GM10248 (cell line): Measurements from ENCODE around the gene LTA4H.

Source experiments
- CTCF ChIA-PET: fragments of 300-600 bp; sonication (Branson Sonifier 250); formaldehyde crosslinking; extraction: SDS; loops from one replicate; lab custom pipeline; 2021; ENCODE audit warnings: antibody characterized with exemption; lab: Yijun Ruan, JAX
- POLR2A ChIA-PET: fragments of 350-650 bp; sonication (Branson Sonifier 250); formaldehyde crosslinking; extraction: SDS; loops from one replicate; lab custom pipeline; 2020; ENCODE audit warnings: antibody characterized with exemption; lab: Yijun Ruan, JAX
- DNase-seq: peaks from one replicate; pipeline ENCODE4 v3.0.0; 2012; ENCODE audit errors: extremely low spot score
- TF ChIP-seq, protein P1 (sequence below): IDR thresholded peaks from 2 replicates; pipeline ENCODE4 v1.5.1; 2012; ENCODE audit warnings: mild to moderate bottlenecking, low read depth; ENCODE audit errors: extremely low read depth, missing control alignments, control extremely low read depth

Gene LTA4H

DNA sequence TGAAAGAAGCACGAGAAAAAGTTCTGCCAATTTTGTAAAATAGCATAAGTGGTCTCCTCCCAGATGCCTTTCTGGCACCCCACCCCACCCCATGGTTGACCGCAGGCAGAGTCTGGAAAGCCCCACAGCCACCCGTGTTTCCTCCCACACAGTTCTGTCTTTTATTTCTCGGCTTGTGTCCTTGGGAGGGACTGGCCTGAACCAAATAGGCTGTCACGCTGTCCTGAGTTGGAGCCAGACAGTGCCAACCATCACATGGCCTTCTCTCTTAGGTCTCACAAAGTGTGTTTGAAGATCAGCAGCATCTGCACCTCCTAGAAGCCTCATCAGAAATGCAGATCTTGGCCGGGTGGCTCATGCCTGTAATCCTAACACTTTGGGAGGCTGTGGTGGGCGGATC lies 10.2 kb upstream of the LTA4H start:
- ChIA-PET CTCF (no interaction called here), POLR2A (no interaction called here)
- TF ChIP-seq, protein P1, sequence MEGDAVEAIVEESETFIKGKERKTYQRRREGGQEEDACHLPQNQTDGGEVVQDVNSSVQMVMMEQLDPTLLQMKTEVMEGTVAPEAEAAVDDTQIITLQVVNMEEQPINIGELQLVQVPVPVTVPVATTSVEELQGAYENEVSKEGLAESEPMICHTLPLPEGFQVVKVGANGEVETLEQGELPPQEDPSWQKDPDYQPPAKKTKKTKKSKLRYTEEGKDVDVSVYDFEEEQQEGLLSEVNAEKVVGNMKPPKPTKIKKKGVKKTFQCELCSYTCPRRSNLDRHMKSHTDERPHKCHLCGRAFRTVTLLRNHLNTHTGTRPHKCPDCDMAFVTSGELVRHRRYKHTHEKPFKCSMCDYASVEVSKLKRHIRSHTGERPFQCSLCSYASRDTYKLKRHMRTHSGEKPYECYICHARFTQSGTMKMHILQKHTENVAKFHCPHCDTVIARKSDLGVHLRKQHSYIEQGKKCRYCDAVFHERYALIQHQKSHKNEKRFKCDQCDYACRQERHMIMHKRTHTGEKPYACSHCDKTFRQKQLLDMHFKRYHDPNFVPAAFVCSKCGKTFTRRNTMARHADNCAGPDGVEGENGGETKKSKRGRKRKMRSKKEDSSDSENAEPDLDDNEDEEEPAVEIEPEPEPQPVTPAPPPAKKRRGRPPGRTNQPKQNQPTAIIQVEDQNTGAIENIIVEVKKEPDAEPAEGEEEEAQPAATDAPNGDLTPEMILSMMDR = no peak
- DNase-seq = no peak

DNA sequence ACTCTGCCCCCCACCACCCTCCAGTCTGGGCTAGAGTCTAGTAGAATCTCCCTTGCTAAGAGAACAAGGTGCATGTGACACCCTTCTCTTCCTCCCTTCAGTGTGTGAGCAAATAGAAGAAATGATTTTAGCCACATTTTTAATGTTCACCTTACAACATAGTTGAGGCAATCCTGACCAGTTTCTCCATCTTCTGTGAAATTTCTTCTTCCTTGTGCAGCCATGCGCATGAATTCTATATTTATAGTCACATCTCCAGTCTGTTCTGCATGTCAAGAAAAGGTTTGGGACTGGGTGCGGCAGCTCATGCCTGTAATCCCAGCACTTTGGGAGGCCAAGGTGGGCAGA lies 9.5 kb upstream of the LTA4H start:
- TF ChIP-seq, protein P1 = no peak
- CTCF ChIA-PET = no interaction called here
- POLR2A ChIA-PET = no interaction called here
- DNase-seq = no peak

DNA sequence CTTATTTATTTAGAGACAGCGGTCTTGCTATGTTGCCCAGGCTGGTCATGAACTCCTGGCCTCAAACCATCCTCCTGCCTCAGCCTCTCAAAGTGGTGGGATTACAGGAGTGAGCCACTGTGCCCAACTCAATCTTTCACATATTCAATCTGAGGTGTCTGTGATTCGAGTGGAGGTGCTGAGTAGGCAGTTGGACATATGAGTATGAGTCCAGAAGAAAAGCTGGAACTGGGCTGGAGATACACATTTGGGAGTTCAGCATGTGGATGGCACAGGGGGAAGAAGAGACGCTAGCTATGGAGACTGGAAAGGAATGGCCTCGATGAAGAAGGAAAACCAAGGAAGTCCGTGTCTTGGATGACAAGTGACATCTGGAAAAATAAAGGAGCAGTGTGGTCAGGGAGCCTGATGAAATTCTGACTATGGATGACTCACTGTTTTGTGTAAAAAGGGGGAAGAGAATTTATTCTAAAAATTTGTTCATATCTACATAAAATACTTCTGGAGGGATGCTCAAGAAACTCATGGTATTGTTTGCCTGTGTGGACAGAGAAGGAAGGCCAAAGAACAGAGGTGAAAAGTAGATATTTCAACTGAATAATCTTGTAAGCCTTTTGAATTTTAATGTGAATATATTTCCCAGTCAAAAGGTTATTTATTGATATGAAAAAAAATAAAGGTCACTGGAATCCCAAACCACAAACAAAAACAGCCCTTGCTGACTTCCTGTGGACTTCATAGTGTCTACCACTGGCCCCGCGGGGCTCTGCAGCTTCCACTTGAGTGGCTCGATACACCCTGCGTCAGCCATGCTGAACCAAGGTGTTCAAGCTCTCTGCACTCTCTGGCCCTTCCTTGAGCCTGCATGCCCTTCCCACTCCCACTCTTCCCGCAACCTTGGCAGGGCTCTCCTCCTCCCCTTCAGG lies 8.9 kb upstream of the LTA4H start:
- DNase-seq = no peak
- ChIA-PET CTCF (no interaction called here), POLR2A (no interaction called here)
- TF ChIP-seq, protein P1 = no peak

DNA sequence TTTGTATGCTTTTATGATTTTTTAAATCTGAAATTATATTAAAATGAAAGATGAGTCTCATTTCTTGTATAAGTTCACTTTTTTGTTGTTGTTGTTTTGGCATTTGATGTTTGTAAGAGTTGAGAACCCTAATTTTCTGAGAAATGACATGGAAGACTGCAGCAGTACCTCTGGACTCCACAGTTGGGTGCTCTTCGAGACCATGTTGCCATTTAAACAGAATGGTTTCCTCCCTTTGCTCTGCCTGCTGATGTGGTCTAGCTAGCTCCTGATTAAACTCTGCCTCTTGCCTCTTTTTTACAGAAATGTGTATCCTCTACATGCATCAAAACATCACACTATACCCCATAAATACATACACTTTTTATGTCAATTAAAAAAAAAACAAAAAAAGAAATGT lies 5.8 kb upstream of the LTA4H start:
- ChIA-PET POLR2A (no interaction called here), CTCF (interaction anchor here (0.6 to 1.0 kb wide), 2 partner anchors 17 to 946 kb away, joined by 3 to 6 read pairs; no protein-coding TSS in a partner anchor)
- DNase-seq = no peak
- TF ChIP-seq, protein P1 = no peak

DNA sequence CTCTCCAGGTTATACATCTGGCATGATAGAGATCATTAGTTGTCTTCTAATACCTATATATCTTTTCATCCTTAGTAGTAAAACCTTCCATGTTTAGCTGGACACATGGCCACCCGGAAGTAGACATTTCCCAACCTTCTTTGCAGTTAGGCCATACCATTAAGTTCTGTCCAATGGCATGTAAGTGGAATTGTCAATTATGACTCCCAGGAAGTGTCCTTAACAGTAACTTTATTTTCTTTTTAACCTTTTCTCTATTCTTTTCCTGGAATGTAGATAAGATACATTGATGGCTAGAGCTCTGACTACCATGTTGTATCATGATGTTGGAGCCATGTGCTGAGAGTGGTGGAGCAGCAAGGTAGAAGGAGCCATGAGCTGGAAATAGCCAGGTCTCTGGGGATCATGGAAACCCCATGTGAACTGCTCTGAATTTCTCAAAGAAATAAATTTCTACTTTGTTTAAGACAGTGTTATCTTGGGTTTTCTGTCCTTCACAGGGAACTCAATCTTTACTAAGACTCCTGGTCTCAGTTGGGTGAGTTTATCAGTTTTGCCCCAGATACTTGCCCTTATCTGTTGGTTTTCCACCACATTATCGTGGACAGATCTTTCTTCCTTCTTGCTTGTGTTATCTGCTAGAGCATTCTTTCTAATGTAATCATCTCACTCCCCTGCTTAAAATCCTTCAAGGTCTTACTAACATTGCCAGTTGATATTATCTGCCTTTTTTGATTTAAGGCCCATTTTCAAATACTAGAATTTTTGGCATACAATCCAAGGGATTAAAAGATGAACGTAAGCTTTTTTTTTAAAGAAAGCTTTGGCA lies 5.1 kb upstream of the LTA4H start:
- CTCF ChIA-PET = interaction anchor here (1.0 to 1.3 kb wide), 2 partner anchors 17 to 20 kb away, joined by 4 to 6 read pairs; no protein-coding TSS in a partner anchor
- POLR2A ChIA-PET = no interaction called here
- DNase-seq = no peak
- TF ChIP-seq, protein P1 = no peak

DNA sequence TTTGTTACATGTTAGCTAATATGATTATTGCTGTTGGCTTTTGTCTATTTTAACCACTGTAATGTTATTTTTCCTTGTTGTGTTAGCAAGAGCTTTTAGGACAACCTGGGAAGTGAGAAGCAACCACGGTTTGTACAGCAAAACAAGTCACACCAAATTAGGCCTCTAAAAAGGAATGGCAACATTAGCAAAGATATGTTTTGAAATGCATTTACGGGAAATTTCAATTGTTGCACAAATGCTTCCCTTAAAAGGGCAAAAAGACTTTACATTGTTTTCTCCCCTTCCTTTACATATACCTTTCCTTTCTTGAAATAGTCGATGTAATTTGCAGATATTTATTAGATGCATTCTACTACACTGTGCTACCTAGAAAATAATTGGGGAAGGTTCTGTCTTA lies 4.1 kb upstream of the LTA4H start:
- ChIA-PET CTCF (interaction anchor here (1.3 kb wide), 1 partner anchor 21 kb away, joined by 4 read pairs; no protein-coding TSS in a partner anchor), POLR2A (no interaction called here)
- TF ChIP-seq, protein P1 = no peak
- no peak for DNase-seq
